ENCODE results near the gene ASPRV1. TPM values are rescaled to one million over a fixed set of nuclear protein-coding genes. Genes with fewer than 3 reads are reported as not detected.

ASPRV1 gene
- total and polyA plus RNA-seq, 10 donors: 1.2 to 5.3 (median 3.5) TPM

DNA sequence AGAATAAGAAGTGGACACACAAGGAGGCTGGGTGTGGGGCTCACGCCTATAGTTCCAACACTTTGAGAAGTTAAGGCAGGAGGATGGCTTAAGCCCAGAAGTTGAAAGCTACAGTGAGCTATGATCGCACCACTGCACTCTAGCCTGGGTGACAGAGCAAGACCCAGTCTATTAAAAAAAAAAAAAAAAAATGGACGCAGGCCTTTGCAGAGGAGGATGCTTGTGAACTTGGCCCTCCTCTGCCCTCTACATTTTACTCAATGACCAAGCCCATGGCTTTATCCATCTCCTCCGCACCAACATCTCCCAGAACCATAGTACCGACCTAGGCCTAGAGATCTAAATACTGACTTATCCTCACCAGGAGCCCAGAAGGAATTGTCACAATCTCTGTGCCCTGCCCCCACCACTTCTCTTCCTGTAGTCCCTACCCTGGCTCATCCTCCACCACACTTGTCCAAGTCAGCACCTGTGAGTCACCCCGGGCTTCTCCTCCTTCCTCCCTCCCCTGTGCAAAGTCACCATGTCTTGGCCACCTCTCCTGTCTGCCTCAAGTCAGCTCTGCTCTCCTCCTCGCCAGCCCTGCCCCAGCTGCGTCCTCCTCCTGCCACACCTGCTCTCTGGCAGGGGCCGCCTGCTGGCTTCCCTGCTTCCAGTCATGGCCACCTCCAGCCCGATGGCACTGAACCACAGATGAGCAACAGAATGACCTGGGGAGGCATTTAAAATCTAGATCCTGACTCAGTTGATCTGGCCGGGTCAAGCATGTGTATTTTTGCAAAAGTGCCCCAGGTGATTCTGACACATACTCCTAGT, 35.8 kb upstream of the ASPRV1 start:
- intact Hi-C loops (cut with DNase I; ENCODE audit: low total_unique reads): no loop called here
- Histone ChIP-seq H3K4me3 (no peak overlapping the region), H3K36me3 (peaks cover 0 to 41% (median 17%) of the 10 kb centered on the region in 6 donors), H3K9me3 (no peaks in the 10 kb centered on the region), H3K27ac (peak overlapping the region in 5 of 8 donors; percentile 16 to 74 (median 58)), H3K4me1 (peaks cover 0 to 16% (median under 1%) of the 10 kb centered on the region in 6 donors), H3K27me3 (replicated peaks in 1 of 7) (no peaks in the 10 kb centered on the region)
- 83 to 87% (median 86%) methylated on average over 11 of the region's 11 CpGs for WGBS, 5 donors
- DNase-seq: peak; percentile 86
- peak; percentile 17 to 65 (median 61) for TF ChIP-seq POLR2AphosphoS5 (IDR thresholded peaks at IDR 0.05)
- no peak for TF ChIP-seq POLR2A (IDR thresholded peaks at IDR 0.05)
- TF ChIP-seq, protein P1, sequence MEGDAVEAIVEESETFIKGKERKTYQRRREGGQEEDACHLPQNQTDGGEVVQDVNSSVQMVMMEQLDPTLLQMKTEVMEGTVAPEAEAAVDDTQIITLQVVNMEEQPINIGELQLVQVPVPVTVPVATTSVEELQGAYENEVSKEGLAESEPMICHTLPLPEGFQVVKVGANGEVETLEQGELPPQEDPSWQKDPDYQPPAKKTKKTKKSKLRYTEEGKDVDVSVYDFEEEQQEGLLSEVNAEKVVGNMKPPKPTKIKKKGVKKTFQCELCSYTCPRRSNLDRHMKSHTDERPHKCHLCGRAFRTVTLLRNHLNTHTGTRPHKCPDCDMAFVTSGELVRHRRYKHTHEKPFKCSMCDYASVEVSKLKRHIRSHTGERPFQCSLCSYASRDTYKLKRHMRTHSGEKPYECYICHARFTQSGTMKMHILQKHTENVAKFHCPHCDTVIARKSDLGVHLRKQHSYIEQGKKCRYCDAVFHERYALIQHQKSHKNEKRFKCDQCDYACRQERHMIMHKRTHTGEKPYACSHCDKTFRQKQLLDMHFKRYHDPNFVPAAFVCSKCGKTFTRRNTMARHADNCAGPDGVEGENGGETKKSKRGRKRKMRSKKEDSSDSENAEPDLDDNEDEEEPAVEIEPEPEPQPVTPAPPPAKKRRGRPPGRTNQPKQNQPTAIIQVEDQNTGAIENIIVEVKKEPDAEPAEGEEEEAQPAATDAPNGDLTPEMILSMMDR (IDR thresholded peaks at IDR 0.05 in 8 of 11, conservative IDR thresholded peaks at IDR 0.05 in 3 of 11): no peak

GRCh38 chr2:69995511-69995910, 34.1 kb upstream of the ASPRV1 start:
- Histone ChIP-seq H3K4me1 (peaks cover 0 to 14% (median 0%) of the 10 kb centered on the region in 6 donors), H3K4me3 (no peak overlapping the region), H3K27ac (no peak overlapping the region), H3K36me3 (peaks cover 0 to 46% (median 17%) of the 10 kb centered on the region in 6 donors), H3K27me3 (replicated peaks in 1 of 7) (no peaks in the 10 kb centered on the region), H3K9me3 (no peaks in the 10 kb centered on the region)
- DNase-seq: no peak
- WGBS, 5 donors: 92 to 98% (median 94%) methylated on average over 3 of the region's 3 CpGs
- intact Hi-C loops (cut with DNase I; ENCODE audit: low total_unique reads): no loop called here
- no peak for TF ChIP-seq POLR2AphosphoS5 (IDR thresholded peaks at IDR 0.05)
- TF ChIP-seq, protein P1 (IDR thresholded peaks at IDR 0.05 in 8 of 11, conservative IDR thresholded peaks at IDR 0.05 in 3 of 11): no peak
- no peak for TF ChIP-seq POLR2A (IDR thresholded peaks at IDR 0.05)

GRCh38 chr2:69994166-69994565, 32.7 kb upstream of the ASPRV1 start:
- H3K4me3 ChIP-seq: no peak overlapping the region
- H3K36me3 ChIP-seq: peaks cover 0 to 46% (median 17%) of the 10 kb centered on the region in 6 donors
- intact Hi-C loops (cut with DNase I; ENCODE audit: low total_unique reads): no loop called here
- DNase-seq: no peak
- WGBS, 5 donors: 85 to 98% (median 93%) methylated on average over 5 to 6 of the region's 6 CpGs
- H3K27me3 ChIP-seq (replicated peaks in 1 of 7): no peaks in the 10 kb centered on the region
- no peaks in the 10 kb centered on the region for H3K9me3 ChIP-seq
- TF ChIP-seq, protein P1 (IDR thresholded peaks at IDR 0.05 in 8 of 11, conservative IDR thresholded peaks at IDR 0.05 in 3 of 11): no peak
- no peak for TF ChIP-seq POLR2AphosphoS5 (IDR thresholded peaks at IDR 0.05)
- TF ChIP-seq POLR2A (IDR thresholded peaks at IDR 0.05): no peak
- H3K27ac ChIP-seq: no peak overlapping the region
- peaks cover 0 to 14% (median 0%) of the 10 kb centered on the region in 6 donors for H3K4me1 ChIP-seq

- intact Hi-C loops (cut with DNase I; ENCODE audit: low total_unique reads): no loop called here
- no peak overlapping the region for H3K4me3 ChIP-seq
- DNase-seq: no peak
- H3K27ac ChIP-seq: no peak overlapping the region
- peaks cover 0 to 14% (median 0%) of the 10 kb centered on the region in 6 donors for H3K4me1 ChIP-seq
- no peaks in the 10 kb centered on the region for H3K27me3 ChIP-seq (replicated peaks in 1 of 7)
- H3K9me3 ChIP-seq: no peaks in the 10 kb centered on the region
- 91 to 97% (median 93%) methylated on average over 5 of the region's 5 CpGs for WGBS, 5 donors
- no peak for TF ChIP-seq POLR2AphosphoS5 (IDR thresholded peaks at IDR 0.05)
- TF ChIP-seq, protein P1 (IDR thresholded peaks at IDR 0.05 in 8 of 11, conservative IDR thresholded peaks at IDR 0.05 in 3 of 11): no peak
- TF ChIP-seq POLR2A (IDR thresholded peaks at IDR 0.05): no peak
- peaks cover 0 to 46% (median 17%) of the 10 kb centered on the region in 6 donors for H3K36me3 ChIP-seq
These were observed 32.3 kb upstream of the ASPRV1 start for GRCh38 chr2:69993708-69994107.

Data from spleen (tissue), 11 donors.